GM21737 (cell line): ENCODE data around the gene SLC17A7.

Source experiments
- ATAC-seq: cut with Tn5 transposase; IDR thresholded peaks from one replicate; pipeline ENCODE4 v1.9.1; 2021; ENCODE audit warnings: mild to moderate bottlenecking, moderate library complexity; ENCODE audit not compliant: unreplicated experiment

Gene SLC17A7

GRCh38 chr19:49428547-49429451 lies 12.5 kb downstream of the SLC17A7 start:
- ATAC-seq: no peak

DNA sequence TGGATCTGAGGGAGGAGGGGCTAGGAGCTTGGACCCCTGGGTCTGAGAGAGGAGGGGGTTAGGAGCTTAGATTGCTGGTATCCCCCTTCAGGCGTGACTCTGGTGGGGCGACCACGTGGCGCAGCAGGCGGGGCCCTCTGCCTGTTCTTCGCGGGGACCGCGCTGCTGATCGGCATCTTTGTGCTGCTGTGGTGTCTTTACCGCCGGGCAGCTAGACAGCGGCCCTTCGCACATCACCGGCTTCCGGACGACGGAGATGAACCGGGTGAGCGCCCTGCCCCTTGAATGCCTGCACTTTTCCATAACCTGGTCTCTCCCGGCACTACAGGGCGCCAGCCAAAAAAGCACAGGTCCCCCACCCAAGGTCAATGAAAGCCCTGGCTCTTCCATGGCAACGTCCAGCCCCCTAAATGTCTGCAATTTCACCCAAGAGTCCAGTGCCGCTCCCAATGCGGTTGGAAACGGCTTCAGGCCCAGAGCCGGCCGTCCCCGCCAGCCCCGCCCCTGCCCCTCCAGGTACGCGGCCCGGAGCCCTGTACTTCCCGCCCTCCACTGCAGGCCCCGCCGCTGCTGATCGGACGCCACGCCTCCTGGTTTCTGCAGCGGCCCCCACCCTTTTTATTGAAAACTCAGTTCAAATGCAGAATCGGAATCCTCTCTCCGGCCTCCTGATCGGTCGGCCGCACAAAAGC lies 13.3 kb downstream of the SLC17A7 start:
- no peak for ATAC-seq

DNA sequence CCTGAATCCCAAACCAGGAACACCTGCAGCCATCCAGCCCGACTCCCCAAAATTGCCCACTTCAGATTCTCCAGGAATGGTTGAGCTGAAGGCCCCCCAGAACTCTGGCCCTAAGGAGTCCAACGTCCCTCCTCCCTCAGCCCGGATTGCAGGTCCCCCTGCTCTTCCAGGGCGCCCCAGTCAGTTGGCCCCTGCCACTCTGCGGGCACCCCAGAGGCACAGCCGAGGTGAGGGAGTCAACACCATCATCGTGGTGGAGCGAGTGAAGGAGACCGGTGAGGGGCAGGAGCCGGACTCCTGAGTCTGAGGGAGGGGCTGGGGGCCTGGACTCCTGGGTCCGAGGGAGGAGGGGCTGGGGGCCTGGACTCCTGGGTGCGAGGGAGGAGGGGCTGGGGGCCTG lies 14.0 kb downstream of the SLC17A7 start:
- no peak for ATAC-seq

- ATAC-seq: no peak
Observed at GRCh38 chr19:49425922-49426592, 15.3 kb downstream of the SLC17A7 start.

DNA sequence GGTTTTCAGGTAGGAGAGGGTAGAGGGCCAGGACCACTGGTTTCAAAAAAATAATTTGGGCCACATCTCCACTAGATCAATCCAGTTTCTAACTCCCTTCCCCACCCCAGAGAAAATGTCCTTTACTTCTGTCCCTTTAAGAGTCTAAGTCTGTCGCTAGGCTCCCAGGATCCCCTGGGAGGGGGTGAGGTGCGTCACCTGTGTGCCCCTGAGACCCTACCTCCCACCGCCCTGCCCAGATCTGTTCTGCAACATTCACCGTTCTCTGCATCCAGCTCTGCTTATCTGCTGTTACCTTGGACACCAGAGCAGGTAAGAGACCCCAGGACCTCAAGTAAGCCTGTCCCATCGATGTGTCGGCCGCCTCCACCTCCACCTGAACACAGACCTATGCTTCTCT lies 16.1 kb downstream of the SLC17A7 start, which contains the start of gene GFY:
Gene GFY, plus strand, starts transcription at position 211 of the 400 bp plus-strand sequence. CDS start 1,043 bp downstream, outside the sequence.
- ATAC-seq: no peak

GRCh38 chr19:49423985-49424303 lies 17.4 kb downstream of the SLC17A7 start:
- no peak for ATAC-seq

GRCh38 chr19:49423071-49423984 lies 18.0 kb downstream of the SLC17A7 start, which contains the start of gene PTH2:
Gene PTH2 (minus strand): TSS chr19:49423441. CDS start chr19:49423339, 102 bp downstream.
- ATAC-seq: no peak

DNA sequence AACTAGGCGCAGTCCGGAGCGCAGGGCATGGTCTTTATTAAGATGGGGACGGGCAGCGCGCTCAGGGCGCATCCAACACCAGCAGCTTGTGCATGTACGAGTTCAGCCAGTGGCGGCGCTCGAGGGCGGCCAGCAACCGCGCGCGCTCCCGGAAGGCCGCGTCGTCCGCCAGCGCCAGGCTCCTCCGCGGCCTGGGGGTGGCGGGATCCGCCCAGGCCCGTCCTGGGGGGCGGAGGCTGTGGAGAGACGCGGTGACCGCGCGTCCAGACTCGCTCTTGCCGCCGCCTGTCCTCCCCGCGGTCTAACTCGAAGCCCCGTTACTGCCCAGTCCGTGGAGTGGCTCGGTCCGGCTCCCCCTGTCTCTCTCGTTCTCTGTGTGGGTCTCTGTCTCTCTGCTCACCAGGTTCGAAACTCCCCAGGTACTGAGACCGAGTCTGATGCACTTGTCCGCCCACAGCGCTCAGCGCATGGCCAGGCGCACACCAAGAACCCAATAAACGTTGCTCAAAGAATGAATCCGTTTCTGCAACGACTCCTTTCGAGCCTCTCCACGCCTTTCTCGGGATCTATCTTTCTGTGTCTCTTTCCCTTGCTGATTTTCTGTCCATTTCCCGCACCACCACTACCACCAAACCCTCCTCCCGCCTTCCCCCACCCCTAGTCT lies 18.8 kb downstream of the SLC17A7 start:
- no peak for ATAC-seq

DNA sequence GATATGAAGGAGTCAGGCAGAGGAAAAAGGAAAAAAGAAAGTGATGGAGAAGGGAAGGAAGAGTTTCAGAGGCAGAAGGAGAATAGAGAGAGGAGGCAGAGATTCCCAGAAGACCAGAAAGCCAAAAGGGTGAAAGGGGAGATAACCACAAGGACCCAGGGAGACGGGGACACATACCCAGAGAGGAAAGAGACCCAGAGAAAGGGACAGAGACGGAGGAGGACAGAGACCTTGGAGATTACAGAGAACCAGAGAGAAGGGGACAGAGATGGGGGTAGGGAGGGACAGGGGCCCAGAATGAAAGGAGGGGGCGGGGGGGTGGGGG lies 19.5 kb downstream of the SLC17A7 start:
- ATAC-seq: no peak

- ATAC-seq: no peak
Observed at GRCh38 chr19:49421039-49421877, 20.1 kb downstream of the SLC17A7 start.

- no peak for ATAC-seq
Observed at GRCh38 chr19:49420227-49420626, 21.1 kb downstream of the SLC17A7 start.

DNA sequence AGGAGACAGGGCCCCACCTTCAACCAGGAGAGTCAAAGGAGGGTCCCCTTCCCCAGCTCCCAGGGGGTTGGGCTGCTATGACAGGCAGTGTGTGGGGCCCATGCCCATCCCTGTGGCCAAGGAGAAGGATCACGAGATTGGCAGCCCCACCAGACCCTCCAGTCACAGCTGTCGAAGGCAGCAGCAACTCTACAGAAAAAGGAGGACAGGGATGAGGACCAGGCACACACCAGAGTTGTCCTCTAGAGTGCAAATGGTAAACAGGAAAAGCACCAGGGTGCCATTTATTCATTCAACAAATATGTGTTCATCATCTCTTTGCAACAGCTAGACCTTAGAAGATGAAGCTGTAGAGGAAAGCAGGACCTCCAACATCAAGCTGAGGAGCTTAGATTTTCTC lies 22.2 kb downstream of the SLC17A7 start:
- ATAC-seq: no peak

- no peak for ATAC-seq
Observed at GRCh38 chr19:49418511-49418910, 22.8 kb downstream of the SLC17A7 start.

DNA sequence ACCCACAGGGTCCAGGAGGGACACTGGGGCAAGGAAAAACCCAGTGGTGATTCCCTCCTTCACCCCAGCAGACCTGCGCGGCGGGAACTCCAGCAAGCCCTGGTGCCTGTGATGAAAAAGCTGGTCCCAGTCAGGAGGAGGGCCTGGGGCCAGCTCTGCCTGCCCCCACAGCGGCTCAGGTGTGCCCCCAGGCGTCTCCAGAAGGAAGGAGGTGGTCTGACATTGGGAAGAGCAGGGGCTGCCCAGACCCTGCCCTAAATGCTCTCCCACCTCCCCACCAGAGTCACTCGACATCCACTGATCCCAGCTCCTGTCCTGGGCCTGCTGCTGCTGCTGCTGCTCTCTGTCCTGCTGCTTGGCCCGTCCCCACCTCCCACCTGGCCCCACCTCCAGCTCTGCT lies 24.2 kb downstream of the SLC17A7 start:
- ATAC-seq: no peak

DNA sequence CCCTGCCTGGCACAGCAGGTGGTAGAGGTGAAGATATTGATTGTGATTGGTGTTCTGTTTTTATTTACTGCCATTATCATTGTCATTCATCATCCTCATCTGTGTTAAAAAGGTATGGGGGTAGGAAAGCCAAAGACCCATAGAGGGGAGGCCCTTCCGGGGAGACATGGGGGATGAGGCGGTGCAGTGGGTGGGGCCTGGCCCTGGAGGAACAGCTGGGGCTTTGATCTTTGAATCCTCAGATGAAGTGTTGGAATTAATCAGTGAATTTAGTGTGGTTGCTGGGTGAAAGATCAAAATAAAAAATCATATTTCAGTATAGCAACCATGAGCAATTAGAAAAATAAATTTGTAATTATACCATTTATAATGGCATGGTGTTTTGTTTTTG lies 25.5 kb downstream of the SLC17A7 start:
- ATAC-seq: no peak

- no peak for ATAC-seq
Observed at GRCh38 chr19:49415102-49415809, 26.1 kb downstream of the SLC17A7 start.

- no peak for ATAC-seq
Observed at GRCh38 chr19:49414256-49414655, 27.1 kb downstream of the SLC17A7 start.

DNA sequence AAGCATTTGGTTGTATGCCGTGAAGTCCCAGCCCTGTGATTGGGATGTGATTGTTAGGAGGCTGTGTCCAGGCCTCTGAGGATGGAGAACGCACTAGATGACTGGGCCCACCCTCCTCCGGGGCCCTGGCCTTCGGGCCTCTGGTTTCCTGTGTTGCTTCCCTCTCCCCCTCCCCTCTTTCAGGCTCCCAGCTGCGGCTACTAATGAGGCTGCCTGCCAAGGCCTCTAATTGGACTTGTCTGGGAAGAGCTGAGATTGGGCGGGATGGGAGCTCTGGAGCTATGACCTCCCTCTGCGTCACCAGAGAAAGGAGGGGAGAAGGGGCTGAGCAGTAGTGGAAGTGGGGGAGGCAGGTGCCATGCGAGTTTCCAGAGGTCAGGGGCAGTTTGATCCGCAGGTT lies 28.0 kb downstream of the SLC17A7 start:
- ATAC-seq: no peak
